OCI-LY1 (cell line): ENCODE measurements around the gene ZDHHC1.

Experiments used
- H2AFZ ChIP-seq: fragments of 200-600 bp; sonication (generic), shearing (Covaris generic); 2 replicates; pipeline ENCODE4 v1.6.0; 2014; ENCODE audit warnings: antibody characterized with exemption, mild to moderate bottlenecking, low read length
- H3F3A ChIP-seq: fragments of 200-600 bp; sonication (generic), shearing (Covaris generic); 2 replicates; pipeline ENCODE4 v1.6.0; 2014; ENCODE audit warnings: mild to moderate bottlenecking, antibody characterized with exemption, low read length, moderate library complexity; ENCODE audit not compliant: insufficient read depth
- H3K27ac ChIP-seq: fragments of 200-600 bp; sonication (generic); 2 replicates; pipeline ENCODE4 v1.5.1; 2014; ENCODE audit warnings: low read length, mixed run types, mild to moderate bottlenecking, low read depth; ENCODE audit not compliant: poor library complexity, severe bottlenecking
- H3K27me3 ChIP-seq: fragments of 200-600 bp; sonication (generic); 2 replicates; pipeline ENCODE4 v1.6.0; 2014; ENCODE audit warnings: antibody characterized with exemption, mild to moderate bottlenecking, low read length, moderate library complexity; ENCODE audit not compliant: insufficient read depth
- H3K36me3 ChIP-seq: fragments of 200-600 bp; sonication (generic); 2 replicates; pipeline ENCODE4 v1.6.1; 2014; ENCODE audit warnings: mild to moderate bottlenecking, antibody characterized with exemption, low read length, moderate library complexity, mixed read lengths; ENCODE audit not compliant: insufficient read depth
- H3K4me1 ChIP-seq: fragments of 200-600 bp; sonication (generic); 2 replicates; pipeline ENCODE4 v1.5.1; 2014; ENCODE audit warnings: mild to moderate bottlenecking, low read length, moderate library complexity; ENCODE audit not compliant: insufficient read depth, severe bottlenecking
- H3K4me2 ChIP-seq: fragments of 200-600 bp; sonication (generic), shearing (Covaris generic); 2 replicates; pipeline ENCODE4 v1.6.1; 2014; ENCODE audit warnings: low read length
- H3K4me3 ChIP-seq: fragments of 200-600 bp; sonication (generic); 2 replicates; pipeline ENCODE4 v1.5.1; 2014; ENCODE audit warnings: low read length, low read depth, mild to moderate bottlenecking, mixed read lengths; ENCODE audit not compliant: poor library complexity, severe bottlenecking
- H3K79me2 ChIP-seq: fragments of 200-600 bp; shearing (Covaris generic); 2 replicates; pipeline ENCODE4 v1.6.1; 2016; ENCODE audit warnings: mixed run types, low read length, mixed read lengths; ENCODE audit not compliant: insufficient read depth
- H3K9ac ChIP-seq: fragments of 200-600 bp; sonication (generic), shearing (Covaris generic); 2 replicates; pipeline ENCODE4 v1.6.1; 2014; ENCODE audit warnings: mild to moderate bottlenecking, low read length, mixed read lengths
- H3K9me2 ChIP-seq: fragments of 200-600 bp; sonication (generic), shearing (Covaris generic); 2 replicates; pipeline ENCODE4 v1.6.1; 2014; ENCODE audit warnings: low read depth, mild to moderate bottlenecking, low read length, mixed read lengths
- H3K9me3 ChIP-seq: fragments of 200-600 bp; shearing (Covaris generic); 2 replicates; pipeline ENCODE4 v1.6.1; 2014; ENCODE audit warnings: low read length, mixed read lengths
- H4K20me1 ChIP-seq: fragments of 200-600 bp; sonication (generic), shearing (Covaris generic); 2 replicates; pipeline ENCODE4 v1.6.0; 2016; ENCODE audit warnings: mild to moderate bottlenecking, low read length; ENCODE audit not compliant: insufficient read depth
- CTCF ChIP-seq: fragments of 200-600 bp; sonication (generic), shearing (Covaris generic); IDR thresholded peaks from 2 replicates; pipeline ENCODE4 v1.5.1; 2017; ENCODE audit warnings: mild to moderate bottlenecking, antibody characterized with exemption, low read length, moderate library complexity, mixed read lengths
- EZH2 ChIP-seq: fragments of 200-600 bp; sonication (generic), shearing (Covaris generic); IDR thresholded peaks from 2 replicates; pipeline ENCODE4 v1.8.0; 2017; ENCODE audit warnings: borderline replicate concordance, mixed run types, mild to moderate bottlenecking, antibody characterized with exemption, low read length, moderate library complexity, mixed read lengths

The ZDHHC1 gene

GRCh38 chr16:67391424-67392300 lies 24.6 kb downstream of the ZDHHC1 start:
- TF ChIP-seq EZH2 (no peak), CTCF (no peak)
- H3K36me3 ChIP-seq: no peaks in the 10 kb centered on the region
- H3K4me3 ChIP-seq: no peak overlapping the region
- no peaks in the 10 kb centered on the region for H3F3A ChIP-seq
- H4K20me1 ChIP-seq: no peaks in the 10 kb centered on the region
- H3K4me1 ChIP-seq: no peaks in the 10 kb centered on the region
- H2AFZ ChIP-seq: no peak overlapping the region
- H3K79me2 ChIP-seq: no peaks in the 10 kb centered on the region
- H3K27me3 ChIP-seq: no peaks in the 10 kb centered on the region
- H3K9ac ChIP-seq: no peak overlapping the region
- no peaks in the 10 kb centered on the region for H3K9me3 ChIP-seq
- no peaks in the 10 kb centered on the region for H3K9me2 ChIP-seq
- H3K4me2 ChIP-seq: no peak overlapping the region
- no peak overlapping the region for H3K27ac ChIP-seq

- H3K79me2 ChIP-seq: no peaks in the 10 kb centered on the region
- no peak overlapping the region for H3K4me2 ChIP-seq
- H3K9me3 ChIP-seq: no peaks in the 10 kb centered on the region
- no peaks in the 10 kb centered on the region for H3K36me3 ChIP-seq
- no peaks in the 10 kb centered on the region for H3K27me3 ChIP-seq
- no peak overlapping the region for H2AFZ ChIP-seq
- H3K9ac ChIP-seq: no peak overlapping the region
- H3K27ac ChIP-seq: no peak overlapping the region
- no peaks in the 10 kb centered on the region for H3K9me2 ChIP-seq
- H3K4me3 ChIP-seq: no peak overlapping the region
- no peaks in the 10 kb centered on the region for H3K4me1 ChIP-seq
- TF ChIP-seq EZH2 (no peak), CTCF (no peak)
- H3F3A ChIP-seq: no peaks in the 10 kb centered on the region
- no peaks in the 10 kb centered on the region for H4K20me1 ChIP-seq
These were observed 25.4 kb downstream of the ZDHHC1 start for GRCh38 chr16:67390816-67391423.

- Histone ChIP-seq H3K36me3 (no peaks in the 10 kb centered on the region), H3K9ac (no peak overlapping the region), H3K27ac (no peak overlapping the region), H3K9me3 (no peaks in the 10 kb centered on the region), H4K20me1 (no peaks in the 10 kb centered on the region), H3K27me3 (no peaks in the 10 kb centered on the region), H3K9me2 (no peaks in the 10 kb centered on the region), H2AFZ (no peak overlapping the region), H3K79me2 (no peaks in the 10 kb centered on the region), H3K4me3 (no peak overlapping the region), H3K4me2 (no peak overlapping the region), H3K4me1 (no peaks in the 10 kb centered on the region), H3F3A (no peaks in the 10 kb centered on the region)
- TF ChIP-seq CTCF: no peak
- no peak for TF ChIP-seq EZH2
These were observed 26.1 kb downstream of the ZDHHC1 start for GRCh38 chr16:67389911-67390815.
